ENCODE data around the gene CADPS2. TPM values are rescaled to one million over a fixed set of nuclear protein-coding genes. Genes with fewer than 3 reads are reported as not detected.
A peak's percentile ranks its signal among the peaks of the same experiment; 100 is the strongest.

The CADPS2 gene
- total RNA-seq, 1 experiment from 2014 or later, result 1.6 TPM

- DNase-seq (ENCODE audit: low spot score), result no peak
Observed at GRCh38 chr7:122605929-122606328, 280.3 kb downstream of the CADPS2 start.

- DNase-seq (ENCODE audit: low spot score), result no peak
Observed at GRCh38 chr7:122604251-122604650, 282.0 kb downstream of the CADPS2 start.

- no peak for DNase-seq (ENCODE audit: low spot score)
Observed at GRCh38 chr7:122602800-122603199, 283.5 kb downstream of the CADPS2 start.

GRCh38 chr7:122600630-122601029, 285.6 kb downstream of the CADPS2 start:
- DNase-seq (ENCODE audit: low spot score), result no peak

- no peak for DNase-seq (ENCODE audit: low spot score)
Observed at GRCh38 chr7:122600042-122600441, 286.2 kb downstream of the CADPS2 start.

- DNase-seq (ENCODE audit: low spot score), result no peak
Observed at GRCh38 chr7:122597277-122597676, 289.0 kb downstream of the CADPS2 start.

GRCh38 chr7:122595885-122596284, 290.4 kb downstream of the CADPS2 start:
- no peak for DNase-seq (ENCODE audit: low spot score)

- no peak for DNase-seq (ENCODE audit: low spot score)
Observed at GRCh38 chr7:122588621-122589020, 297.6 kb downstream of the CADPS2 start.

GRCh38 chr7:122584676-122585251, 301.5 kb downstream of the CADPS2 start:
- no peak for DNase-seq (ENCODE audit: low spot score)

GRCh38 chr7:122578350-122578749, 307.9 kb downstream of the CADPS2 start:
- no peak for DNase-seq (ENCODE audit: low spot score)

GRCh38 chr7:122577449-122578003, 308.7 kb downstream of the CADPS2 start:
- DNase-seq (ENCODE audit: low spot score), result no peak

- no peak for DNase-seq (ENCODE audit: low spot score)
Observed at GRCh38 chr7:122572706-122573105, 313.6 kb downstream of the CADPS2 start.

GRCh38 chr7:122561326-122561725, 324.9 kb downstream of the CADPS2 start:
- DNase-seq (ENCODE audit: low spot score), result no peak

GRCh38 chr7:122556873-122557542, 329.3 kb downstream of the CADPS2 start:
- no peak for DNase-seq (ENCODE audit: low spot score)

GRCh38 chr7:122556219-122556618, 330.0 kb downstream of the CADPS2 start:
- DNase-seq (ENCODE audit: low spot score), result no peak

- no peak for DNase-seq (ENCODE audit: low spot score)
Observed at GRCh38 chr7:122553761-122554160, 332.5 kb downstream of the CADPS2 start.

- no peak for DNase-seq (ENCODE audit: low spot score)
Observed at GRCh38 chr7:122552769-122553168, 333.5 kb downstream of the CADPS2 start.

GRCh38 chr7:122550545-122550944, 335.7 kb downstream of the CADPS2 start:
- peak; percentile 22 for DNase-seq (ENCODE audit: low spot score)

GRCh38 chr7:122549578-122549977, 336.7 kb downstream of the CADPS2 start:
- DNase-seq (ENCODE audit: low spot score), result no peak

GRCh38 chr7:122546496-122546895, 339.8 kb downstream of the CADPS2 start:
- no peak for DNase-seq (ENCODE audit: low spot score)

GRCh38 chr7:122544463-122544862, 341.8 kb downstream of the CADPS2 start:
- DNase-seq (ENCODE audit: low spot score), result no peak

- no peak for DNase-seq (ENCODE audit: low spot score)
Observed at GRCh38 chr7:122543891-122544290, 342.4 kb downstream of the CADPS2 start.

GRCh38 chr7:122543166-122543565, 343.1 kb downstream of the CADPS2 start:
- no peak for DNase-seq (ENCODE audit: low spot score)
